Duodenal mucosa (tissue), 2 donors: ENCODE data around the gene PIBF1.
A peak's percentile ranks its signal among the peaks of the same experiment; 100 is the strongest.
"Not testable (repeated sequence)": the region's sequence is repeated elsewhere in the genome, so short reads cannot be mapped to it uniquely, and the experiment has no call there.

Experiments used
- H3K27ac ChIP-seq: one replicate; pipeline ENCODE4 v1.7.0; 2013; ENCODE audit warnings: low read depth, low read length
- H3K27me3 ChIP-seq, 2 donors: one replicate each; pipeline ENCODE4 v1.7.0; 2013; ENCODE audit warnings: low read length in 2 of 2, control low read depth in 1 of 2; ENCODE audit not compliant: insufficient read depth in 2 of 2, control insufficient read depth in 1 of 2
- H3K36me3 ChIP-seq, 2 donors: one replicate each; pipeline ENCODE4 v1.7.0; 2013; ENCODE audit warnings: low read length in 2 of 2, control low read depth in 1 of 2; ENCODE audit not compliant: insufficient read depth in 2 of 2, control insufficient read depth in 1 of 2
- H3K4me1 ChIP-seq, 2 donors: one replicate each; pipeline ENCODE4 v1.7.0; 2013; ENCODE audit warnings: low read length in 2 of 2, control low read depth in 1 of 2; ENCODE audit not compliant: insufficient read depth in 2 of 2, control insufficient read depth in 1 of 2
- H3K4me3 ChIP-seq, 2 donors: one replicate each; pipeline ENCODE4 v1.7.0; 2013; ENCODE audit warnings: low read length in 2 of 2, low read depth in 1 of 2
- H3K9ac ChIP-seq, 2 donors: one replicate each; pipeline ENCODE4 v1.7.0; 2013; ENCODE audit warnings: low read length in 2 of 2, low read depth in 1 of 2
- H3K9me3 ChIP-seq, 2 donors: one replicate each; pipeline ENCODE4 v1.7.0; 2013; ENCODE audit warnings: low read length in 2 of 2, control low read depth in 1 of 2; ENCODE audit not compliant: control insufficient read depth in 1 of 2

Gene PIBF1

GRCh38 chr13:72782717-72783116 is 784 bp downstream of the PIBF1 start:
- Histone ChIP-seq H3K36me3 (peaks cover 6 to 17% of the 10 kb centered on the region in 2 donors), H3K27me3 (no peaks in the 10 kb centered on the region), H3K9me3 (no peaks in the 10 kb centered on the region), H3K9ac (peak overlapping the region; percentile 58 to 90), H3K4me1 (peaks cover 13 to 20% of the 10 kb centered on the region in 2 donors), H3K27ac (no peak overlapping the region), H3K4me3 (peak overlapping the region; percentile 98 to 99)

- H3K27ac ChIP-seq, H3K4me3 ChIP-seq, H3K9ac ChIP-seq, H3K27me3 ChIP-seq, H3K9me3 ChIP-seq: not testable (repeated sequence)
- peaks cover 6 to 16% of the 10 kb centered on the region in 2 donors for H3K36me3 ChIP-seq
- peaks cover 13 to 20% of the 10 kb centered on the region in 2 donors for H3K4me1 ChIP-seq
Measured at GRCh38 chr13:72784679-72785078, 2.7 kb downstream of the PIBF1 start.

- no peaks in the 10 kb centered on the region for H3K9me3 ChIP-seq
- H3K36me3 ChIP-seq: peaks cover 6 to 38% of the 10 kb centered on the region in 2 donors
- H3K4me1 ChIP-seq: peaks cover 0 to 2% of the 10 kb centered on the region in 2 donors
- H3K27me3 ChIP-seq: no peaks in the 10 kb centered on the region
- no peak overlapping the region for H3K4me3 ChIP-seq
- H3K27ac ChIP-seq: no peak overlapping the region
- H3K9ac ChIP-seq: no peak overlapping the region
Measured at GRCh38 chr13:72788831-72789230, 6.9 kb downstream of the PIBF1 start.

GRCh38 chr13:72792640-72793039 is 10.7 kb downstream of the PIBF1 start:
- H3K4me1 ChIP-seq: no peaks in the 10 kb centered on the region
- H3K27me3 ChIP-seq: no peaks in the 10 kb centered on the region
- peaks cover 18 to 48% of the 10 kb centered on the region in 2 donors for H3K36me3 ChIP-seq
- no peak overlapping the region for H3K27ac ChIP-seq
- no peak overlapping the region for H3K9ac ChIP-seq
- H3K4me3 ChIP-seq: no peak overlapping the region
- H3K9me3 ChIP-seq: no peaks in the 10 kb centered on the region

GRCh38 chr13:72798817-72799216 is 16.9 kb downstream of the PIBF1 start:
- no peak overlapping the region for H3K4me3 ChIP-seq
- no peak overlapping the region for H3K9ac ChIP-seq
- H3K36me3 ChIP-seq: peaks cover 16 to 26% of the 10 kb centered on the region in 2 donors
- H3K27me3 ChIP-seq: no peaks in the 10 kb centered on the region
- peaks cover 0 to 5% of the 10 kb centered on the region in 2 donors for H3K4me1 ChIP-seq
- H3K27ac ChIP-seq: no peak overlapping the region
- H3K9me3 ChIP-seq: no peaks in the 10 kb centered on the region

- H3K4me3 ChIP-seq: no peak overlapping the region
- H3K9me3 ChIP-seq: peaks cover 0 to 5% of the 10 kb centered on the region in 2 donors
- H3K9ac ChIP-seq: no peak overlapping the region
- H3K36me3 ChIP-seq: peaks cover 0 to 9% of the 10 kb centered on the region in 2 donors
- no peaks in the 10 kb centered on the region for H3K27me3 ChIP-seq
- no peak overlapping the region for H3K27ac ChIP-seq
- H3K4me1 ChIP-seq: peaks cover 0 to 7% of the 10 kb centered on the region in 2 donors
Measured at GRCh38 chr13:72804301-72804700, 22.4 kb downstream of the PIBF1 start.

GRCh38 chr13:72805676-72806346 is 23.9 kb downstream of the PIBF1 start:
- H3K4me3 ChIP-seq: no peak overlapping the region
- H3K9me3 ChIP-seq: peaks cover 0 to 5% of the 10 kb centered on the region in 2 donors
- H3K27ac ChIP-seq: no peak overlapping the region
- no peak overlapping the region for H3K9ac ChIP-seq
- no peaks in the 10 kb centered on the region for H3K27me3 ChIP-seq
- H3K36me3 ChIP-seq: peaks cover 0 to 3% of the 10 kb centered on the region in 2 donors
- H3K4me1 ChIP-seq: peaks cover 0 to 7% of the 10 kb centered on the region in 2 donors

- H3K4me3 ChIP-seq, H3K27me3 ChIP-seq, H3K36me3 ChIP-seq, H3K9me3 ChIP-seq, H3K27ac ChIP-seq, H3K4me1 ChIP-seq, H3K9ac ChIP-seq: not testable (repeated sequence)
Measured at GRCh38 chr13:72806514-72806913, 24.6 kb downstream of the PIBF1 start.

GRCh38 chr13:72808917-72809500 is 27.1 kb downstream of the PIBF1 start:
- H3K27me3 ChIP-seq: no peaks in the 10 kb centered on the region
- peaks cover 3 to 6% of the 10 kb centered on the region in 2 donors for H3K36me3 ChIP-seq
- H3K4me3 ChIP-seq: no peak overlapping the region
- no peak overlapping the region for H3K27ac ChIP-seq
- H3K9ac ChIP-seq: no peak overlapping the region
- peaks cover 0 to 7% of the 10 kb centered on the region in 2 donors for H3K4me1 ChIP-seq
- peaks cover 0 to 5% of the 10 kb centered on the region in 2 donors for H3K9me3 ChIP-seq

GRCh38 chr13:72820156-72820897 is 38.4 kb downstream of the PIBF1 start:
- no peaks in the 10 kb centered on the region for H3K27me3 ChIP-seq

More at GRCh38 chr13:72820156-72820897, 38.4 kb downstream of the PIBF1 start:
- no peak overlapping the region for H3K4me3 ChIP-seq
- H3K9me3 ChIP-seq: no peaks in the 10 kb centered on the region
- H3K9ac ChIP-seq: no peak overlapping the region
- H3K27ac ChIP-seq: no peak overlapping the region
- peaks cover 0 to 5% of the 10 kb centered on the region in 2 donors for H3K4me1 ChIP-seq
- H3K36me3 ChIP-seq: peaks cover 3 to 18% of the 10 kb centered on the region in 2 donors
